ENCODE results near the gene SHKBP1.
"Not testable (repeated sequence)": the region's sequence is repeated elsewhere in the genome, so short reads cannot be mapped to it uniquely, and the experiment has no call there.

The SHKBP1 gene

DNA sequence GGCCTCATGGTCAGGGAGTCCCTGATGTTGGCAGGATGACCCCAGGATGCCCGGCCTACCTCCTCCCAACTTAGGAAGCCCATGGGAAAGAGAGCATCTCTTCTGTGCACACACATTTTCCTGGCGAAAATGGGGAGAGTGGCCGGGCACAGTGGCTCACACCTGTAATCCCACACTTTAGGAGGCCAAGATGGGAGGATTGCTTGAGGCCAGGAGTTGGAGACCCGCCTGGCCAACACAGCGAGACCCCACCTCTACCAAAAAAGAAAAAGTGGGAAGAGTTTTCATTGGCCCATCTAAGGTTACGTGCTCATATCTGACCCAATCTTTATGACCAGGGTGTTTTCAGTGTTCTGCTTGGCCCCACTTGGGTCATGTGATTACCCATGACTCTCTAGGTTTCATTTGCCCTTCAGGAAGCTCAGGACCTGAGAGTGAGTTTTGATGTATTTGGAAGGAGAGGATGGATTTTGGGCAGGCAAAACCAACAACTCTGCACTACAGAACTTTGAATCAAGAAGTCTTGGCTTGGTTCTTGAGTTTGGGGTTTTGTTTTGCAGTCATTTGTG lies 33.6 kb upstream of the SHKBP1 start:
- Histone ChIP-seq H3K4me3 (ENCODE audit: low read length in 2 of 2) (no peak overlapping the region), H3K27ac (ENCODE audit: low read depth in 2 of 2, low read length in 2 of 2) (no peak overlapping the region), H3K9ac (ENCODE audit: low read depth in 1 of 2, low read length in 2 of 2) (no peak overlapping the region), H3K4me1 (ENCODE audit: control insufficient read depth in 2 of 2, insufficient read depth in 2 of 2, low read length in 2 of 2) (peaks cover 0 to 2% of the 10 kb centered on the region in 2 donors), H3K36me3 (ENCODE audit: control insufficient read depth in 2 of 2, insufficient read depth in 2 of 2, low read length in 2 of 2) (no peaks in the 10 kb centered on the region), H3K27me3 (ENCODE audit: control insufficient read depth in 2 of 2, insufficient read depth in 2 of 2, low read length in 2 of 2) (no peaks in the 10 kb centered on the region), H3K9me3 (ENCODE audit: control insufficient read depth in 2 of 2, low read length in 2 of 2) (no peaks in the 10 kb centered on the region)

DNA sequence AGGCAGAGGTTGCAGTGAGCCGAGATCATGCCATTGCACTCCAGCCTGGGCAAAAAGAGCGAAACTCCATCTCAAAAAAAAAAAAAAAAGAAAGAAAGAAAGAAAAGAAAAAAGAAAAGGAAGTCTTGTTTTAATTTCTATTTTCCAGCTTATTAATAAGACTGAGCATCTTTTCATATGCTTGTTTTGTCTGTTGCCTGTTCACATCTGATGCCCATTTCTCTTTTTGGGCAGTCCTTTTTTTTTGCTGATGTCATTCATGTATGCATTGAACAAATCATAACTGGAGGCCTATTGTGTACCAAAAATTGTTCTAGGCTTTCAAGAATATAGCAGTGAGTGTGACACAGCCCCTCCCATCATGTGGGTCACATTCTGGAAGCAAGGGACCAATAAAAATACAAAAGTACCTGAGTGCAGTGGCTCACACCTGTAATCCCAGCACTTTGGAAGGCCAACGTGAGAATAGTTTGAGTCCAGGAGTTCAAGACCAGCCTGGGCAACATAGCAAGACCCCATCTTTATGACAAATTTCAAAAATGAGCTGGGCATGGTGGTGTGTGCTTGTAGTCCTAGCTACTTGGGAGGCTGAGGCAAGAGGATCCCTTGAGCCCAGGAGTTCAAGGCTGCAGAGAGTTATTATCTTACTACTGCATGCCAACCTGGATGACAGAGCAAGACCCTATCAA lies 30.4 kb upstream of the SHKBP1 start:
- H3K9me3 ChIP-seq (ENCODE audit: control insufficient read depth in 2 of 2, low read length in 2 of 2); H3K36me3 ChIP-seq (ENCODE audit: control insufficient read depth in 2 of 2, insufficient read depth in 2 of 2, low read length in 2 of 2); H3K9ac ChIP-seq (ENCODE audit: low read depth in 1 of 2, low read length in 2 of 2); H3K27ac ChIP-seq (ENCODE audit: low read depth in 2 of 2, low read length in 2 of 2); H3K4me1 ChIP-seq (ENCODE audit: control insufficient read depth in 2 of 2, insufficient read depth in 2 of 2, low read length in 2 of 2); H3K4me3 ChIP-seq (ENCODE audit: low read length in 2 of 2); H3K27me3 ChIP-seq (ENCODE audit: control insufficient read depth in 2 of 2, insufficient read depth in 2 of 2, low read length in 2 of 2): not testable (repeated sequence)

DNA sequence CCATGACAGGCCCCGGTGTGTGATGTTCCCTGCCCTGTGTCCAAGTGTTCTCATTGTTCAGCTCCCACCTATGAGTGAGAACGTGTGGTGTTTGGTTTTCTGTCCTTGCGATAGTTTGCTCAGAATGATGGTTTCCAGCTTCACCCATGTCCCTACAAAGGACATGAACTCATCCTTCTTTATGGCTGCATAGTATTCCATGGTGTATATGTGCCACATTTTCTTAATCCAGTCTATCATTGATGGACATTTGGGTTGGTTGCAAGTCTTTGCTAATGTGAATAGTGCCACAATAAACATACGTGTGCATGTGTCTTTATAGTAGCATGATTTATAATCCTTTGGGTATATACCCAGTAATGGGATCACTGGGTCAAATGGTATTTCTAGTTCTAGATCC lies 29.5 kb upstream of the SHKBP1 start:
- not testable (repeated sequence) for H3K9ac ChIP-seq (ENCODE audit: low read depth in 1 of 2, low read length in 2 of 2); H3K27me3 ChIP-seq (ENCODE audit: control insufficient read depth in 2 of 2, insufficient read depth in 2 of 2, low read length in 2 of 2); H3K4me3 ChIP-seq (ENCODE audit: low read length in 2 of 2); H3K4me1 ChIP-seq (ENCODE audit: control insufficient read depth in 2 of 2, insufficient read depth in 2 of 2, low read length in 2 of 2); H3K9me3 ChIP-seq (ENCODE audit: control insufficient read depth in 2 of 2, low read length in 2 of 2); H3K36me3 ChIP-seq (ENCODE audit: control insufficient read depth in 2 of 2, insufficient read depth in 2 of 2, low read length in 2 of 2); H3K27ac ChIP-seq (ENCODE audit: low read depth in 2 of 2, low read length in 2 of 2)

DNA sequence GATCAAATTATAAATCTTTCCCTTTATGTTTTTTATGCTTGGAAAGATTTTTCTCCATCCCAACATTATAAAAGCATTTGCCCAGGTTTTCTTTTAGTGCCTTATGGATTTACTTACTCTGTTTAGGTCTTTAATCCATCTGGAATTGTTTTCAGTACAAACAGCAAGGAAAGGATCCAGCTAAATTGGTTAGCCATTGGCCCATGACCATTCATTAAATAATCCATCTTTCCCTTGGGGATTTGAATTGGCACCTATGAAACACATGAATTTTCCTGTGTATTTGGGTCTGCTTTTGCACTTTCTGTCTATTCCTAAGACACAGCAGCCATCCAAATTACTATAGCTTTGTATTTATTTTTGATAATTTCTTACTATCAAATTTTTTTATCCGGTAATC lies 28.8 kb upstream of the SHKBP1 start:
- no peak overlapping the region for H3K4me3 ChIP-seq (ENCODE audit: low read length in 2 of 2)
- H3K4me1 ChIP-seq (ENCODE audit: control insufficient read depth in 2 of 2, insufficient read depth in 2 of 2, low read length in 2 of 2) = no peaks in the 10 kb centered on the region
- H3K36me3 ChIP-seq (ENCODE audit: control insufficient read depth in 2 of 2, insufficient read depth in 2 of 2, low read length in 2 of 2) = no peaks in the 10 kb centered on the region
- H3K9me3 ChIP-seq (ENCODE audit: control insufficient read depth in 2 of 2, low read length in 2 of 2) = no peaks in the 10 kb centered on the region
- no peak overlapping the region for H3K27ac ChIP-seq (ENCODE audit: low read depth in 2 of 2, low read length in 2 of 2)
- H3K9ac ChIP-seq (ENCODE audit: low read depth in 1 of 2, low read length in 2 of 2) = no peak overlapping the region
- H3K27me3 ChIP-seq (ENCODE audit: control insufficient read depth in 2 of 2, insufficient read depth in 2 of 2, low read length in 2 of 2) = peaks cover 4 to 6% of the 10 kb centered on the region in 2 donors

DNA sequence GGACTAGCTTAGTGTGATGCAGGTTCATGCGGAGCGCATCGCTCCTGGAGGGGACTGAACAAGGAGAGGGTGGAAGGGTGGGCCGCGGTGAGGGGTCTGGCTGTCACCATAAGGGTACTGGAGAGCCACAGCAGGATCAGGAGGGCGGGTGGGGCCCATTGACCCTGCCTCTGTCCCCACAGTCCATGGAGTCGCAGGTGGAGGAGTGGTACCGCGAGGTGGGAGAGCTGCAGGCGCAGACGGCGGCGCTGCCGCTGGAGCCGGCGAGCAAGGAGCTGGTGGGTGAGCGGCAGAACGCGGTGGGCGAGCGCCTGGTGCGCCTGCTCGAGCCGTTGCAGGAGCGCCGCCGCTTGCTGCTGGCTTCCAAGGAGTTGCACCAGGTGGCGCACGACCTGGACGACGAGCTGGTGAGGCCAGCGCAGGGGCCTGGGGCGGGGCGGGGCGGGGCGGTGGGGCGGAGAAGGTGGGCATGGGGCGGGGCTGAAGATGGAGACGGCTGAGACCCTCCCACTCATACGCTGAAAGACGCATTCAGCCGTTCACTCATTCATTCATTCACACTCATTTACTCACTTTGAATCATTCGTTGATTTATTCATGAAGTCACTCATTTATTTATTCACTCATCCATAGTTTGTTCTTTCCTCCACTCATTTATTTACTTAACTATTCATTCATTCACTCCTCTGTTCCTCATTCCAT lies 27.5 kb upstream of the SHKBP1 start:
- no peaks in the 10 kb centered on the region for H3K9me3 ChIP-seq (ENCODE audit: control insufficient read depth in 2 of 2, low read length in 2 of 2)
- H3K27me3 ChIP-seq (ENCODE audit: control insufficient read depth in 2 of 2, insufficient read depth in 2 of 2, low read length in 2 of 2) = peaks cover 11 to 12% of the 10 kb centered on the region in 2 donors
- H3K27ac ChIP-seq (ENCODE audit: low read depth in 2 of 2, low read length in 2 of 2) = no peak overlapping the region
- no peaks in the 10 kb centered on the region for H3K4me1 ChIP-seq (ENCODE audit: control insufficient read depth in 2 of 2, insufficient read depth in 2 of 2, low read length in 2 of 2)
- no peak overlapping the region for H3K4me3 ChIP-seq (ENCODE audit: low read length in 2 of 2)
- no peaks in the 10 kb centered on the region for H3K36me3 ChIP-seq (ENCODE audit: control insufficient read depth in 2 of 2, insufficient read depth in 2 of 2, low read length in 2 of 2)
- H3K9ac ChIP-seq (ENCODE audit: low read depth in 1 of 2, low read length in 2 of 2) = no peak overlapping the region

DNA sequence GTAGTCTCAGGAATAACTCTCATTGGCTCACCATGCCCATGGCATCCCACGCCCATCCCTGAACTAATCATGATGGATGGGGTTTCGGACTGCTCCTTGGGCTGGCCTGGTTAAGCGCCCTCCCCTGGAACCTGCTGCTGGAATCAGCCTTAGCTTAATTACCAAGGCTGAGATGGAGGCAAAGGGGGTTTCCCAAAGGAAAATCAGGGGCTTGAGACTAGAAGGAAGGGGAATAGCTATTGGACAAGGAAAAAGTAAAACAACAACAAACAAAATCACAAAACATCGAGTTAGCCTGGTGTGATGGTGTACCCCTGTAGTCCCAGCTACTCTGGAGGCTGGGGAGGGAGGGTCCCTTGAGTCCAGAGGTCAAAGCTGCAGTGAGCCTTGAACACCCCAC lies 25.7 kb upstream of the SHKBP1 start:
- no peaks in the 10 kb centered on the region for H3K9me3 ChIP-seq (ENCODE audit: control insufficient read depth in 2 of 2, low read length in 2 of 2)
- H3K27ac ChIP-seq (ENCODE audit: low read depth in 2 of 2, low read length in 2 of 2) = no peak overlapping the region
- H3K9ac ChIP-seq (ENCODE audit: low read depth in 1 of 2, low read length in 2 of 2) = no peak overlapping the region
- no peaks in the 10 kb centered on the region for H3K4me1 ChIP-seq (ENCODE audit: control insufficient read depth in 2 of 2, insufficient read depth in 2 of 2, low read length in 2 of 2)
- no peak overlapping the region for H3K4me3 ChIP-seq (ENCODE audit: low read length in 2 of 2)
- no peaks in the 10 kb centered on the region for H3K36me3 ChIP-seq (ENCODE audit: control insufficient read depth in 2 of 2, insufficient read depth in 2 of 2, low read length in 2 of 2)
- peaks cover 16 to 19% of the 10 kb centered on the region in 2 donors for H3K27me3 ChIP-seq (ENCODE audit: control insufficient read depth in 2 of 2, insufficient read depth in 2 of 2, low read length in 2 of 2)

DNA sequence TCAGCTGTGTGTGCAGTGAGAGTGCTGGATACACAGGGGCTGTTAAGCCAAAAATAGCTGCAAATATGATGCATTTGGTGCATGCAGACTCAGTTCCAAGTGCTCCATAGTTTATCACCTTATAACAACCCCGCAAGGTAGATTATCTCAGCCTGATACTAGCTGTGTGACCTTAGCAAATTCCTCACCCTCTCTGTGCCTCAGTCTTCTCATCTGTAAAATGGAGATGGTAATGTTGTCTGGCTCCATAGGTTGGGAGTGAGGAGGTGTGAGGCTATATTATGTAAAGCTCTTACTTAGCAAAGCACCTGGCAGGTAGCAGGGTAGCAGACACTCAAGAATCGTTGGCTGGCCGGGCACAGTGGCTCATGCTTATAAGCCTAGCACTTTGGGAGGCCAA lies 23.8 kb upstream of the SHKBP1 start:
- Histone ChIP-seq H3K9me3 (ENCODE audit: control insufficient read depth in 2 of 2, low read length in 2 of 2) (no peaks in the 10 kb centered on the region), H3K4me1 (ENCODE audit: control insufficient read depth in 2 of 2, insufficient read depth in 2 of 2, low read length in 2 of 2) (no peaks in the 10 kb centered on the region), H3K9ac (ENCODE audit: low read depth in 1 of 2, low read length in 2 of 2) (no peak overlapping the region), H3K4me3 (ENCODE audit: low read length in 2 of 2) (no peak overlapping the region), H3K27ac (ENCODE audit: low read depth in 2 of 2, low read length in 2 of 2) (no peak overlapping the region), H3K27me3 (ENCODE audit: control insufficient read depth in 2 of 2, insufficient read depth in 2 of 2, low read length in 2 of 2) (peaks cover 16 to 19% of the 10 kb centered on the region in 2 donors), H3K36me3 (ENCODE audit: control insufficient read depth in 2 of 2, insufficient read depth in 2 of 2, low read length in 2 of 2) (no peaks in the 10 kb centered on the region)

DNA sequence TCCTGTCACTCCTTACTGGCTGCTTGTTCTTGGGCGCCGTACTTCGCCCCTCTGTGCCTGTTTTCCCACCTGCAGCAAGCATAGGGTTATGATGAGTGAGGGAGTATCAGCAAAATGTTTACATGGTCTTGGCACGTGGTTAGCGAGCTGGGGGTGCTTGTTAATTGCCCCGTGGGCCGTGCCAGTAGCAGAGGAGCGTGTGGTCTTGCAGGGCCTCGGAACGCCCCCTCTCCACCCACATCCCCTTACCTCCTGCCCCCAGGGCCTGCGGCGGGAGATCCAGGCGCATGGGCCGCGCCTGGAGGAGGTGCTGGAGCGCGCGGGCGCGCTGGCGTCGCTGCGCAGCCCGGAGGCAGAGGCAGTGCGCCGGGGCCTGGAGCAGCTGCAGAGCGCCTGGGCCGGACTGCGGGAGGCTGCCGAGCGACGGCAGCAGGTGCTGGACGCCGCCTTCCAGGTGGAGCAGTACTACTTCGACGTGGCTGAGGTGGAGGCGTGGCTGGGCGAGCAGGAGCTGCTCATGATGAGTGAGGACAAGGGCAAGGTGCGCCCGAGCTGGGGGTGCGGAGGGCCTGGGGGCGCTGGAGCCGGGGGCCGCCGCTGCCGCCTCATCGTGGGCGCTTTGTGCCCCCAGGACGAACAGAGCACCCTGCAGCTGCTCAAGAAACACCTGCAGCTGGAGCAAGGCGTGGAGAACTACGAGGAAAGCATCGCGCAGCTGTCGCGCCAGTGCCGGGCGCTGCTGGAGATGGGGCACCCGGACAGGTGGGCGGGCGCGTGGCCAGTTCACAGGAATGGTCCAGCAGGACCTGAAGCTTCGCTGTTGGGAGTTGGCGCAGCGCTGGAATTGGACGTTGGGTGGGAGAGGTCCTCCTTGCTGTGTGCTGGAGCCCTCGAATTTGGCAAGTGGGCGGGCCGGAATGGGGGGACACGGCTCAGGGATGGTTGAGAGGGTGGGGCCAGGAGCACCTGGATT lies 22.5 kb upstream of the SHKBP1 start:
- no peaks in the 10 kb centered on the region for H3K36me3 ChIP-seq (ENCODE audit: control insufficient read depth in 2 of 2, insufficient read depth in 2 of 2, low read length in 2 of 2)
- no peaks in the 10 kb centered on the region for H3K4me1 ChIP-seq (ENCODE audit: control insufficient read depth in 2 of 2, insufficient read depth in 2 of 2, low read length in 2 of 2)
- H3K9ac ChIP-seq (ENCODE audit: low read depth in 1 of 2, low read length in 2 of 2) = no peak overlapping the region
- no peak overlapping the region for H3K4me3 ChIP-seq (ENCODE audit: low read length in 2 of 2)
- H3K27me3 ChIP-seq (ENCODE audit: control insufficient read depth in 2 of 2, insufficient read depth in 2 of 2, low read length in 2 of 2) = peaks cover 16% of the 10 kb centered on the region in 2 donors
- no peaks in the 10 kb centered on the region for H3K9me3 ChIP-seq (ENCODE audit: control insufficient read depth in 2 of 2, low read length in 2 of 2)
- H3K27ac ChIP-seq (ENCODE audit: low read depth in 2 of 2, low read length in 2 of 2) = no peak overlapping the region

DNA sequence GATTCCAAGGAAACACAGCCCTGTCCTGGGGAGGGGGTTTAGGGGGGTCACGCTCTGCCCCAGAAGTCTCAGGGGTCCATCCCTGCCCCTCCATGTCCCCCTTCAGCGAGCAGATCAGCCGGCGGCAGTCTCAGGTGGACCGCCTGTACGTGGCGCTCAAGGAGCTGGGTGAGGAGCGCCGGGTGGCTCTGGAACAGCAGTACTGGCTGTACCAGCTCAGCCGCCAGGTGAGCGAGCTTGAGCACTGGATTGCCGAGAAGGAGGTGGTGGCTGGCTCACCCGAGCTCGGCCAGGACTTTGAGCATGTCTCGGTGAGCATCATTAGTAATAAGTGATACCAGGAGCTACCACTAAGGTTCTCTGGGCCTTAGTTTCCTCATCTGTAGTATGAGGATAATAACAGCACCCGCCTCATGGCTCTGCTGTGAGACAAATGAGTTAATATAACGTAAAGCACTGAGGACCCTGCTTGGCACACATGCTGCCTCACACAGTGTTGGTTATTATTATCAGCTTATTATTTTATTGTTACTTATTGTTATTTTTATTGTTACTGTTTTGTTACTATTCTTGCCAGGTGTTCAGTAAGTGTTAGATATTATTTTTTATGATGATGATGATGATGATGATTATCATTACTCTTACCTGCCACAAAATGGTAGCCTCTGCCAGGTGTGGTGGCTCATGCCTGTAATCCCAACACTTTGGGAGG lies 20.5 kb upstream of the SHKBP1 start:
- H3K27me3 ChIP-seq (ENCODE audit: control insufficient read depth in 2 of 2, insufficient read depth in 2 of 2, low read length in 2 of 2) = peaks cover 16 to 19% of the 10 kb centered on the region in 2 donors
- no peaks in the 10 kb centered on the region for H3K4me1 ChIP-seq (ENCODE audit: control insufficient read depth in 2 of 2, insufficient read depth in 2 of 2, low read length in 2 of 2)
- H3K9ac ChIP-seq (ENCODE audit: low read depth in 1 of 2, low read length in 2 of 2) = no peak overlapping the region
- H3K27ac ChIP-seq (ENCODE audit: low read depth in 2 of 2, low read length in 2 of 2) = no peak overlapping the region
- H3K4me3 ChIP-seq (ENCODE audit: low read length in 2 of 2) = no peak overlapping the region
- no peaks in the 10 kb centered on the region for H3K9me3 ChIP-seq (ENCODE audit: control insufficient read depth in 2 of 2, low read length in 2 of 2)
- no peaks in the 10 kb centered on the region for H3K36me3 ChIP-seq (ENCODE audit: control insufficient read depth in 2 of 2, insufficient read depth in 2 of 2, low read length in 2 of 2)
